Measurements from ENCODE around the gene CD4.
A peak's percentile ranks its signal among the peaks of the same experiment; 100 is the strongest.

The CD4 gene

DNA sequence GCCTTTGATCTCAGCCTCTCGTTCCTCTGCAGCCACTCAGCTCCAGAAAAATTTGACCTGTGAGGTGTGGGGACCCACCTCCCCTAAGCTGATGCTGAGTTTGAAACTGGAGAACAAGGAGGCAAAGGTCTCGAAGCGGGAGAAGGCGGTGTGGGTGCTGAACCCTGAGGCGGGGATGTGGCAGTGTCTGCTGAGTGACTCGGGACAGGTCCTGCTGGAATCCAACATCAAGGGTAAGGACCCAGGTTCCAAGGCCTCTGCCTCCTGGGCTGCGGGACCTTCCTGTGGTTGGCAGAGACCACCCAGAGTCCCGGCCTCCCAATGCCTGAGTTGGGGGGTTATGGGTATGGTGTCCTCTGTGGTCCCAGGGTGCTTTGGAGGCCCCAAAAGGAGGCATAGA is 27.8 kb downstream of the CD4 start:
- no peak for DNase-seq

DNA sequence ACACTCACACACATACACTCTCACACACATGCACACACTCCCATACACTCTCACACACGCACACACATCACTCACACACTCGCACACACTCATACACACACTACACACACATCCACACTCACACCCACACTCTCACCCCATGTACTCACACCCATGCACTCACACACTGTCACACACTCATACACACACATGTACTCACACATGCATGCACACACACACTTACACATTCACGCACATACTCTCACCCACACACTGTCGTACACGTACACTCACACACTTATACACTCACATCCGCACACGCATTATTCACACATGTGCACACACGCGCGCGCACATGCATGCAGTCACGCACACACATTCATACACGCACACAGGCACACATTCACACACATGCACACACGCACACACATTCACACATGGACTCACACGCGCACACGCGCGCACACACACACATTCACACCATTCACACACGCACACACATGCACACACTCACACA is 28.4 kb downstream of the CD4 start:
- no peak for DNase-seq

DNA sequence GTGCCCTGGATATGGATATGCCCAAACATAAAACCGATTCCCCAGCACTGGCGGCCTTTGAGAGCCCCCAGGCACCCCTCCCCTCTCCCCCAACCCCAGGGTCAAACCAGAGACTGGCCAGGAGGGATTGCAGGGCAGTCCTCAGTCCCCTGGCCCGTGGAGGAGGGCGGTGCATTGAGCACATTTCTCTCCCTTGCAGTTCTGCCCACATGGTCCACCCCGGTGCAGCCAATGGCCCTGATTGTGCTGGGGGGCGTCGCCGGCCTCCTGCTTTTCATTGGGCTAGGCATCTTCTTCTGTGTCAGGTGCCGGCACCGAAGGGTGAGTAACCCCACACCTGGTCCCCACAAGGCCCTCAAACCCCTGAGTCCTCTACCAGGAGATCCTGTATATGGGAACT is 28.9 kb downstream of the CD4 start:
- no peak for DNase-seq

DNA sequence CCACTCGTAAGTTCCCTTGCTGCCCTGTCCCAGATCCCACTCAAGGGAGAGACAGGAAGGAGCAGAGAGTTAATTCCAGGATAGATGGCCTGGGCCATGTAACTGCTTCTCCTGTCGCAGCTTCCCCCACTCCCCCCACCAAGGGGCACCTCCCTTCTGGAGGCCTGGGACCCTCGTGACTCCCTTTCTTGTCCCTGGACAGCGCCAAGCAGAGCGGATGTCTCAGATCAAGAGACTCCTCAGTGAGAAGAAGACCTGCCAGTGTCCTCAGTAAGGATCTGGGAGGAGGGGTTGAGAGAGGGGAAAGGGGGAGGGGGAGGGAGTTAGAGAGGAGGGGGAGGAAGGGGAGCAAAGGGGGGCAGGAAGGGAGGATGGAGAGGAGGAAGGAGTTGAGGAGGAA is 29.3 kb downstream of the CD4 start:
- no peak for DNase-seq

DNA sequence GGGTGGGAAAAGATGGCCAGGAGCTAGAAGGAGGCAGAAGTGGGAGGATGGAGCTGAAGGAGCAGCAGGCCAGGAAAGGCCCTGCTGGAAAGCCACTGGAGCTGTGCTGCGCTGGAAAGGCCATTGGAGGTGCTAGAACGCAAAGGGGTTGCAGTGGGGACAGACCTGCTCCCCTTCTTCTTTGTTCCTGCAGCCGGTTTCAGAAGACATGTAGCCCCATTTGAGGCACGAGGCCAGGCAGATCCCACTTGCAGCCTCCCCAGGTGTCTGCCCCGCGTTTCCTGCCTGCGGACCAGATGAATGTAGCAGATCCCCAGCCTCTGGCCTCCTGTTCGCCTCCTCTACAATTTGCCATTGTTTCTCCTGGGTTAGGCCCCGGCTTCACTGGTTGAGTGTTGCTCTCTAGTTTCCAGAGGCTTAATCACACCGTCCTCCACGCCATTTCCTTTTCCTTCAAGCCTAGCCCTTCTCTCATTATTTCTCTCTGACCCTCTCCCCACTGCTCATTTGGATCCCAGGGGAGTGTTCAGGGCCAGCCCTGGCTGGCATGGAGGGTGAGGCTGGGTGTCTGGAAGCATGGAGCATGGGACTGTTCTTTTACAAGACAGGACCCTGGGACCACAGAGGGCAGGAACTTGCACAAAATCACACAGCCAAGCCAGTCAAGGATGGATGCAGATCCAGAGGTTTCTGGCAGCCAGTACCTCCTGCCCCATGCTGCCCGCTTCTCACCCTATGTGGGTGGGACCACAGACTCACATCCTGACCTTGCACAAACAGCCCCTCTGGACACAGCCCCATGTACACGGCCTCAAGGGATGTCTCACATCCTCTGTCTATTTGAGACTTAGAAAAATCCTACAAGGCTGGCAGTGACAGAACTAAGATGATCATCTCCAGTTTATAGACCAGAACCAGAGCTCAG is 30.0 kb downstream of the CD4 start:
- DNase-seq, result no peak

DNA sequence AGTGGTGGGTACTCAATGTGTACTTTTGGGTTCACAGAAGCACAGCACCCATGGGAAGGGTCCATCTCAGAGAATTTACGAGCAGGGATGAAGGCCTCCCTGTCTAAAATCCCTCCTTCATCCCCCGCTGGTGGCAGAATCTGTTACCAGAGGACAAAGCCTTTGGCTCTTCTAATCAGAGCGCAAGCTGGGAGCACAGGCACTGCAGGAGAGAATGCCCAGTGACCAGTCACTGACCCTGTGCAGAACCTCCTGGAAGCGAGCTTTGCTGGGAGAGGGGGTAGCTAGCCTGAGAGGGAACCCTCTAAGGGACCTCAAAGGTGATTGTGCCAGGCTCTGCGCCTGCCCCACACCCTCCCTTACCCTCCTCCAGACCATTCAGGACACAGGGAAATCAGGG is 30.8 kb downstream of the CD4 start:
- DNase-seq, result no peak

DNA sequence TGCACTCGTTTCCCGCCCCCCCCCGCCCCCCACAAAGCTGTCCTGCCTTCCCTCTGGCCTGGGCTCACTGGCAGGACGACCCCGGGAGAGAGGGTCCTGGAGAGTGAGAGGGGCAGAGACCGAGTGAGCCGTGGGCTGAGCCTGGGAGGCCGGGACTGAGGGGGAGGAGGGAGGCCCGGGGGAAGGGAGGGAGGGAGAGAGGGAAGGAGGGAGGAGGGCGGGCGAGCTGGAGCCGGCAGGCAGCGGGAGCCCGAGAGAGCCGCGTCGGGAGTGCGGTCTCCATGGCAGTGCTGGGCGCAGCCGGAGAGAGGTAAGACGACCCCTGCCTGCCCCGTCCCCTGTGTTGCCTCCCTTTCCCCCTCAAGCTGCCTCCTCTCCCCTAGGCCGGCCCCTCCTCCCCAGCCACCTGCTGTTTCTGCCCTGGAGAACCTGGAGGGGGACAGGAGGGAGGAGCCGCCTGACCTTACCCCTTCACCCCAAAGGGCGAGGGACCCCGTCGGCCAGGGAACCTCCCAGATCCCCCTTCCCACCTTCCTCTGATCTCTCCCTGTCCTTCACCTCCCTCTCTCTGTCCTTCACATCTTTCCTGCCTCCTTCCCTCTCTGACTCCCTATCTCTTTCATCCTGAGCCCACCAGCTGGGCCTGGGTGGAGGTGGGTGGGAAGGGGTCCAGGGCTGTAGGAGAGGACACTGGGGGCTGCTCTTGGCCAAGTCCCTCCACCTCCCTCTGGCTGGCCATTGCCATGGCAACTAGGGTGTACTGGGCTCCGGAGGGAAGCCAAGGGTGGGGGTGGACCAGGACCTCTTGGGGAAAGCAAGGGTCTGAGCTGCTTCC is 32.5 kb downstream of the CD4 start, which contains the start of gene GPR162:
Gene GPR162, plus strand, starts transcription at position 231 of the 835 bp plus-strand sequence. CDS start 2,078 bp downstream, outside the sequence.
- peak; percentile 64 for DNase-seq

DNA sequence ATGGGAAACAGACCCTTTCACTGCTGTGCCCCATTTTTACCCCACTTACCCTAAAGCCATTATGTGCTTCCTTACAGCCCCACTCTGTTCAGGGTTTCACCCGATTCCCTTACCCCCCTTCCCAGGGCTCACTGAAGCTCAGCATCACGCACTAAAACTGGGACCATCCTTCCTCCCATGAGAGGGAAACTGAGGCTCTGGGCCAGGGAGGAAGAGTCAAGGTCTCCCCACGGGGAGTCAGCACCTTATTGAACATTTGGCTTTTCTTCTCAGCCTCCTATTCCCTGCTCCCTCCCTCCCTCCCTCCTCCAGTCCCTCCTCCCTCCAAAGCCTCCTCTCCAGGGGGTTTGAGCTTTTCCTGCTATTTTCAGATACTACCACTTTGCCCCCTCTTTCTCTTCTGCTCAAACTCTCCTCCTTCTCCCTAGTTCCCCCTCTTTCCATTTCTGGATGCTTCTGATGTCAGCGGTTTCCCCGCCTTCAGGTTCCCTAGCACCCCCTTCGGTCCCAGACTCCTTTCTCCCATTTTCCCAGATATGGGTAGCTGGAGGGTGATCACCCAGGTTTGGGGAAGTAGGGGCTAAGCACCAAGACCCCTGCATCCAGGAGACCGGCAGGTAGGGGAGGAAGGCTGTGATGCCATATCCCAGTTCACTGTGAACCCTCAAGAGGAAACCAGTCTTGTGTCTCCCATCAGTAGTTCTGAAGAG is 33.3 kb downstream of the CD4 start:
- no peak for DNase-seq

DNA sequence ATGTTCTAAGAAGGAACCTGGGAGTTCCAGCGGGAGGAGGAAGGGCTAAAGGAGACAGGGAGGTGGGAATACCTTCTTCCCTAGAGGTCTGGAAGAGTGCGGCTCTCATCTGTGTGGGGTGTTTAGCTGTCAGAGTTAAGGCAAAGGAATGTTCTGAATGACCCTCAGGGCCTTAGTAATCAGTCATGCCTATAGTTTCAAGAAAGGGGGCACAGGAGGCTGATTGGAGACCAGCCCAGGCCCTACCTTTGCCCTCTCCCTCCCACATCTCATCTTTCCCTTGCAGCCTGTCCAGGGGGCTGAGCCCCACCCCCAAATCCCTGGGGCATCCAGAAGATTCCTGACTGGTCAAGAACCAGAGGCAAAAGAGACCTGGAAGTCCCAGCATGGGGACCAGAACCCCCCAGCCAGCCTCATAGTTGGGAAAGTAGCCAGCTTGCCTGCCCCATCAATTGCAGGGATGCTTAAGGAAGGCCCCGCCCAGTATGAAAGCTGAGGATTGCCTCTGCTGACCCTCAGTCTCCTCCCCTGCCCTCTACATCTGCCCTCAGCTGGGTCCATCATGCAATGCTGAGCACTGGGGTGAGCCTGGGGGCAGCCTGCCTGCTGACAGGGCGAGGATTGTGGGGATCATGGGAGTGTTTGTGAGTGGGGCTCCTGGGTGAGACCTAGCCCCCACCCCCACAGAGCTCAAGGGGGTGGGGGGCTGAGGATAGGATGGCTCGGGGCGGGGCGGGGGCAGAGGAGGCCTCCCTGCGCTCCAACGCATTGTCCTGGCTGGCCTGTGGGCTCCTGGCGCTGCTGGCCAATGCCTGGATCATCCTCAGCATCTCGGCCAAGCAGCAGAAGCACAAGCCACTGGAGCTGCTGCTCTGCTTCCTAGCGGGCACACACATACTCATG is 34.1 kb downstream of the CD4 start:
- peak; percentile 35 for DNase-seq

DNA sequence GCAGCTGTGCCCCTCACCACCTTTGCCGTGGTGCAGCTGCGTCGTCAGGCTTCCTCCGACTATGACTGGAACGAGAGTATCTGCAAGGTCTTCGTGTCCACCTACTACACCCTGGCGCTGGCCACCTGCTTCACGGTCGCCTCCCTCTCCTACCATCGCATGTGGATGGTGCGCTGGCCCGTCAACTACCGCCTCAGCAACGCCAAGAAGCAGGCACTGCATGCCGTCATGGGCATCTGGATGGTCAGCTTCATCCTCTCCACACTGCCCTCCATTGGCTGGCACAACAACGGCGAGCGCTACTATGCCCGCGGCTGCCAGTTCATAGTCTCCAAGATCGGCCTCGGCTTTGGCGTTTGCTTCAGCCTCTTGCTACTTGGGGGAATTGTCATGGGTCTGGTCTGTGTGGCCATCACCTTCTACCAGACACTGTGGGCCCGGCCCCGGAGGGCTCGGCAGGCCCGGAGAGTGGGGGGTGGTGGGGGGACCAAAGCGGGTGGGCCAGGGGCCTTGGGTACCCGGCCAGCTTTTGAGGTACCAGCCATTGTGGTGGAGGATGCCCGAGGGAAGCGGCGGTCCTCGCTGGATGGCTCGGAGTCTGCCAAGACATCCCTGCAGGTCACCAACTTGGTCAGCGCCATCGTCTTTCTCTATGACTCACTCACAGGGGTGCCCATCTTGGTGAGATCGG is 34.9 kb downstream of the CD4 start:
- DNase-seq, result no peak

DNA sequence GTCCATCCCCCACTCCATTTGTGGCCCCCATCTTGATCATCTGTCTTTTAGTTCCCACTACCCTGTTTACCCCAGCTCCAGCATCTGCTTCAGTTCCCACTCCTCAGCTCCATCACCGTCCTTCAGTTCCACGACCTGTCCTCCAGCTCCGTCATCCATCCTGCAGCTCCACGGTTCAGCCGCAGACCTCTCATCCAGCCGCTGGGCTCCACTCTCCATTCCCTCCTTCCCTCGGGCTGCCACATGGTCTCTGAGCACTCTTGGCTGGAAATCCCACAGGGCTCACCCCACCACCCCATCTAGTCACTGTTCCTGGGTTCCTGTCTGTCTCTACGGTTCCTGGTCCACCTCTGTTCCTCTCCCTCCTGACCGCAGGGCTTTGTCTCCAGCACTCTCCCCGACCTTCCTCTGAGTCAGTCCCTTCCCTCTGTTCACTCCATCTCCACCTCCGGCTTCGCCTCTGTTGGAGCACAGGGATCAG is 35.6 kb downstream of the CD4 start:
- peak; percentile 67 for DNase-seq

DNA sequence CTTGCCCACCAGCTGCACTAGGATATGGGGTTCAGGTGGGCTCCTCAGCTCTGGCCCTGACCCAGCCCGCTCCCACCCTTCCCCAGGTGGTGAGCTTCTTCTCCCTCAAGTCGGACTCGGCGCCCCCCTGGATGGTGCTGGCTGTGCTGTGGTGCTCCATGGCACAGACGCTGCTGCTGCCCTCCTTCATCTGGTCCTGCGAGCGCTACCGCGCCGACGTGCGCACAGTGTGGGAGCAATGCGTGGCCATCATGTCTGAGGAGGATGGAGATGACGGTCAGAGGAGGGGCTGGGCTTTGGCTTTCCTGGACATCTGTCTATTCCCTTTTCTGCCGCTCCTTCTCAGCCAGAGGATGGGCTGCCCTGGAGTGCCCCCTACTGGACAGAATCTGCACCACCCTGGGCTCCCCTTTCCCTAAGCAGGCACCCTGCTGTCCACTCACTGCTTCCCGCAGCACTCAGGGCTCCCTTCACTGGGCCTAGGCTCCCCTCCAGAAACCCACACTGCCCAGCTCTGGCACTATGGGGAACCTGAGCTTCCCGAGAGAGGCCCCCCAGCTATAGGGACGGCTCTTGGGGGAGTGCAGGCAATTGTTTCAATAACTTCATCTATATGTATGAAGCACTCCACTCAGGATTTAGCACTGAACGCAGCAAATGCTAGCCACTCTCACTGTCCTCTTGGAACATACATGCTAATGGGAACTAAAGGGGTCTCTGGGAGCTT is 36.2 kb downstream of the CD4 start:
- peak; percentile 88 for DNase-seq

DNA sequence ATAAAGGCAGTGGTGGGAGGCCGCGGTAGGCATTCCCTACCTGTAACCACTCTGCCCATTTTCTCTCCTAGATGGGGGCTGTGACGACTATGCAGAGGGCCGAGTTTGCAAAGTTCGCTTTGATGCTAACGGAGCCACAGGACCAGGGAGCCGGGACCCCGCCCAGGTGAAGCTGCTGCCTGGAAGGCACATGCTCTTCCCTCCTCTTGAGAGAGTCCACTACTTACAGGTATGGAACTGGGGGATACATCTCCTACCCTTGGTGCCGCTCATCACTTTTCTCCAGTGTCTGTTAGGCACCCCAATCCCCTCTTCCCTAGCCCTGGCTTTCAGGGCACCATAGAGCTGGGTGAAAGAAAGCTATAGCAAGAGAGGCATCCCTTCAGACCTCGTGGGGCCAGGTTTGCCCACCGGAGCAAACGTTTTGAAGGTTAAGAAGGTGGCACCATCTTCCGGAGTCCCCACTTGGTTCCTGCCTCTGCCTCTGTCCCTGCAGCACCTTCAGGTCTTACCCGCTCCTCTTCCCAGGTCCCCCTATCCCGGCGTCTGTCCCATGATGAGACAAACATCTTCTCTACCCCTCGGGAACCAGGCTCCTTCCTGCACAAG is 36.9 kb downstream of the CD4 start:
- no peak for DNase-seq

DNA sequence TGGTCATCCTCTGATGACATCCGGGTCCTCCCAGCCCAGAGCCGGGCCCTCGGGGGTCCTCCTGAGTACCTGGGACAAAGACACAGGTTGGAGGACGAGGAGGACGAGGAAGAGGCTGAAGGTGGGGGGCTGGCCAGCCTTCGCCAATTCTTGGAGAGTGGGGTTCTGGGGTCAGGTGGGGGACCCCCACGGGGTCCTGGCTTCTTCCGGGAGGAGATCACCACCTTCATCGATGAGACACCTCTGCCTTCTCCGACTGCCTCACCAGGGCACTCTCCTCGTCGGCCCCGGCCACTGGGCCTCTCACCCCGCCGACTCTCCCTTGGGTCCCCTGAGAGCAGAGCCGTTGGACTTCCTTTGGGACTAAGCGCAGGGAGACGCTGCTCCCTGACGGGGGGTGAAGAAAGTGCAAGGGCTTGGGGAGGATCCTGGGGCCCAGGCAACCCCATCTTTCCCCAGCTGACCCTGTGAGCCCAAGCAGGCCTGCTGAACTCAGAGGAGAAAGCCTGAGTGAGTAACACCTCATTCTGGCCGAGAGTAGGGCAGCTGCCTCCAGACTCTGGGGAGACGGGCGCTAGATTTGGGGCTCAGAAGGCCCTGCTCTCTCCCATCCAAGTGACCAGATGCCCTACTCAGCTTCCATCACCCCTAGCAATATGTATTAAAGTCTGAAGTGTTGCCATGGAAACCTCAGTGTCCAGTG is 37.6 kb downstream of the CD4 start:
- no peak for DNase-seq

DNA sequence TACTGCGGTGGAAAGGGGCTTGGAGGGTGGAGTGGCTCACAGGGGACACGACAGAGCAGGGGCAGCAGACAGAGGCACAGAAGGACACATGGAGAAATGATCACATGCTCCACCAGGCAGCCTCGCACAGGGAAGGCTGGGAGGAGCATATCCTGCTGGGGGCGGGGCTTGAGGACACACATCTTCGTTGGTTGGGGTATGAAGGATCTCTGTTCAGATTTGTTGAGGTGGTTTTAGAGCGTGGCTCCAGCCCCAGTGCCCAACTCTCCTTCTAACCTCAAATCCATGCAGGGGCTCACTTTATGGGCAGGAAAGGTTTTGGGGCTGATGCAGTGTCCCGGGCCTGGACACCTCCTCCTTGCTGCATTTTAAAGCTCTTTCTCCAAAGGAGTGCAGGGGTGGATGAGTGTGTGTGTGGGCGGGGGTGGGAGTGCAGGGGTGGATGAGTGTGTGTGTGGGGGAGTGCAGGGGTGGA is 38.1 kb downstream of the CD4 start:
- peak; percentile 89 for DNase-seq

DNA sequence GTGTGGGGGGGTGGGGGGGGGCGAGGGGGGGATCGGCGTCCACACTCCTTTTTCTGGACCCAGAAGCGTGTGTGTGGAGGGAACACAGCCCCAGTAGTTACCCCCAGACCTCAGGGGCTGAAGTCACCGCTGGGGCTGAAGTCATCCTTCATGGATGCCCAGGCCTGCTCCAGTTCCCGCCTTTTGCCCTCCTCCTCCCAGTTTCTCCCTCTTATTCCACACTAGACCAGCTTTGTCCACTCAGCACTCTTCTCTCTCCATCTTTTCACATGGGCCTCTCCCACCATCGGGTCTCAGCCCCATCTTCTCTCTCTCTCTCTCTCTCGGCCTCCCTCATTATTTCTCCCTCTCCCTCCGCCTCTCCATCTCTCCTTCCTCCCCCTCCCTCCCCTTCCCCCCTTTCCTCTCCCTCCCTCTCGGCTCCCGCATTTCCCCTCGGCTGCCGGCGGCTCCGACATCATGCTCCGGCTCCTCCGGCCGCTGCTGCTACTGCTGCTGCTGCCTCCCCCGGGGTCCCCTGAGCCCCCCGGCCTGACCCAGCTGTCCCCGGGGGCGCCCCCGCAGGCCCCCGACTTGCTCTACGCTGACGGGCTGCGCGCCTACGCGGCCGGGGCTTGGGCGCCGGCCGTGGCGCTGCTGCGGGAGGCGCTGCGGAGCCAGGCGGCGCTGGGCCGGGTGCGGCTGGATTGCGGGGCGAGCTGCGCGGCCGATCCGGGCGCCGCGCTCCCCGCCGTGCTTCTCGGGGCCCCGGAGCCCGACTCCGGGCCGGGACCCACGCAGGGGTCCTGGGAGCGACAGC is 38.9 kb downstream of the CD4 start, which contains the start of gene P3H3:
Gene P3H3, plus strand, starts transcription at position 426 of the 799 bp plus-strand sequence. Its CDS starts 34 bp downstream, at position 460.
- DNase-seq, result peak; percentile 74

DNA sequence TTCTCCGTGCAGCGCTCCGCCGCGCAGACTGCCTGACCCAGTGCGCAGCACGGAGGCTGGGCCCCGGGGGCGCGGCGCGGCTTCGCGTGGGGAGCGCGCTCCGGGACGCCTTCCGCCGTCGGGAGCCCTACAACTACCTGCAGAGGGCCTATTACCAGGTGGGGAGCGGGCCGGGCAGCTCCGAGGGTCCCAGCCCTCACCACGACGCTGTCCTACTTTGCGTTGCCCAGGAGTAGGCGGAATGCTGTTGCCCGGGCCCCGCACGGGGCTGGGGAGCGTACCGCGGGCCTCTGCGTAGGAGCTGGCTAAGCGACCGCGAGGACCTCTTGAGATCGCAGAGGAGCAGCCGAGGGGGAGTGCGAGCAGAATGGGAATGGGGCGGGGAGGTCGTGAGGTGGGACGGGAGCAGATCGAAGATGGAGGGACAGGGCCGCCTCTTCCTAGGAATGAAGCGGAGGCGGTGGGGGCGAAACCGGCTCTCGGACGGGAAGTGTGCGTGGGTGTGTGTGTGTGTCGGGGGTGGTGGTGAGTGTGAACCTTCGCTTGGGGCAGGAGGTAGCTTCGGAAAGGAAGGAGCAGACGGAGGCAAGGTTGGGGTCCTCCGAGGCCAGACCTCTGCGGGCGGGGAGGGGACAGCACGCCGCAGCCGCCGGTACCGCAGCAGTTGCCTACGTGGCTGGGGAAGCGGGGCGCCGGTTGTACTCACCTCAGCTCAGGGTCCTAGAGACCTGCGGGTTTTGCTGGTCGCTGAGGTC is 39.6 kb downstream of the CD4 start:
- peak; percentile 32 for DNase-seq
